ENCODE results near the gene LPIN1.
"Not testable (repeated sequence)": the region's sequence is repeated elsewhere in the genome, so short reads cannot be mapped to it uniquely, and the experiment has no call there.

LPIN1 gene

GRCh38 chr2:11855064-11855760 is 108.8 kb downstream of the LPIN1 start:
- no peak for TF ChIP-seq CTCF (IDR thresholded peaks at IDR 0.05; ENCODE audit: low read depth, low read length)
- no peak overlapping the region for H3K4me3 ChIP-seq (ENCODE audit: low read depth, low read length)
- no peaks in the 10 kb centered on the region for H3K27me3 ChIP-seq (ENCODE audit: insufficient read depth, low read depth, severe bottlenecking)
- H3K9me3 ChIP-seq (ENCODE audit: severe bottlenecking) = peaks cover 19% of the 10 kb centered on the region
- H3K27ac ChIP-seq = no peak overlapping the region
- no peaks in the 10 kb centered on the region for H3K36me3 ChIP-seq
- peak; percentile 39 for DNase-seq

DNA sequence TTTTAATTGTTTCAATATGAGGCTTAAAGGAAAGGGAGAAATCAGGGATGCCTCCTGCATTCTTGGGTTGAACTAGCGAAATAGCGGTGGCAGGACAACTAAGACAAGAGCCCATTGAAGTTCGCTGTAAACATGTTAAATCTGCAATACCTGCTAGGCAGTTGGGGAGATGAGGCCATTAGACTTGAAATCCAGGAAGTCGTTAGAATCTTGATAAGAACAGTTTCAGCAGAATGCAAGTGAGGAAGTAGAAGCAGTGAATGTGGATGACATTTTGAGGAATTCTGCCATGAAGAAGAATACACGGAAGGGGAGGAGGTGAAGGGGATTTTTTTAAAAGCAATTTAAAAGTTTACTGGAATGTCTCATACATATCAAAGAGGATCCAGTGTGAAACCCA is 109.7 kb downstream of the LPIN1 start:
- DNase-seq = no peak
- Histone ChIP-seq H3K36me3 (no peaks in the 10 kb centered on the region), H3K9me3 (ENCODE audit: severe bottlenecking) (peaks cover 22% of the 10 kb centered on the region), H3K27me3 (ENCODE audit: insufficient read depth, low read depth, severe bottlenecking) (no peaks in the 10 kb centered on the region), H3K4me3 (ENCODE audit: low read depth, low read length) (no peak overlapping the region), H3K27ac (no peak overlapping the region)
- TF ChIP-seq CTCF (IDR thresholded peaks at IDR 0.05; ENCODE audit: low read depth, low read length) = no peak

DNA sequence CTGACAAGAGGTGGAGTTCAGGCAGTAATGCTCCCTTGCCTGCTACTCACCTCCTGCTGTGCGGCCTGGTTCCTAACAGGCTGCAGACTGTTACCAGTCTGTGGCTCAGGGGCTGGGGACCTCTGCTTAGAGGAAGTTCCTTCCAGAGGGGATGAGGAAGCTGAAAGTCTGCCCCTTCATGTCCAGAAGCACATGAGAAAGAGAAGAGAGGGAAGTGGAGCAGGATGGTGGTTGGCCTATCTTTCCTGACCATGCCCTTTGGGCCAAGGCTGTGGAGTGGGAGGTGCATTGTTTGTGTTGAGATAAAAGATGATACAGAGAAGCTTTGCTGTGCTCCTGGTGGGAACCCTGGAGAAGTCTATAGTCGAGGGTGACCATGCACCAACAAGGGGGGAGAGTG is 112.5 kb downstream of the LPIN1 start:
- peaks cover 22% of the 10 kb centered on the region for H3K9me3 ChIP-seq (ENCODE audit: severe bottlenecking)
- no peak overlapping the region for H3K27ac ChIP-seq
- no peaks in the 10 kb centered on the region for H3K27me3 ChIP-seq (ENCODE audit: insufficient read depth, low read depth, severe bottlenecking)
- DNase-seq = no peak
- H3K4me3 ChIP-seq (ENCODE audit: low read depth, low read length) = no peak overlapping the region
- H3K36me3 ChIP-seq = no peaks in the 10 kb centered on the region
- no peak for TF ChIP-seq CTCF (IDR thresholded peaks at IDR 0.05; ENCODE audit: low read depth, low read length)

DNA sequence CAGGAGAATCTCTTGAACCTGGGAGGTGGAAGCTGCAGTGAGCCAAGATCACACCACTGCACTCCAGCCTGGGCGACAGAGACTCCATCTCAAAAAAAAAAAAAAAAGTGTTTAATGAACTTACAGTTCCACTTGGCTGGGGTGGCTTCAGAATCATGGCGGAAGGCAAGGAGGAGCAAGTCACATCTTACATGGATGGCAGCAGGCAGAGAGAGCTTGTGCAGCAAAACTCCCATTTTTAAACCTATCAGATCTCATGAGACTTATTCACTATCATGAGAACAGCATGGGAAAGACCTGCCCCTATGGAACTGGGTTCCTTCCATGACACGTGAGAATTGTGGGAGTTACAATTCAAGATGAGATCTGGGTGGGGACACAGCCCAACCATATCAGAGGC is 113.5 kb downstream of the LPIN1 start:
- H3K36me3 ChIP-seq; DNase-seq; H3K4me3 ChIP-seq (ENCODE audit: low read depth, low read length); H3K27me3 ChIP-seq (ENCODE audit: insufficient read depth, low read depth, severe bottlenecking); H3K27ac ChIP-seq: not testable (repeated sequence)
- peaks cover 22% of the 10 kb centered on the region for H3K9me3 ChIP-seq (ENCODE audit: severe bottlenecking)

- no peaks in the 10 kb centered on the region for H3K36me3 ChIP-seq
- DNase-seq = no peak
- no peaks in the 10 kb centered on the region for H3K27me3 ChIP-seq (ENCODE audit: insufficient read depth, low read depth, severe bottlenecking)
- H3K9me3 ChIP-seq (ENCODE audit: severe bottlenecking) = peaks cover 22% of the 10 kb centered on the region
- no peak overlapping the region for H3K4me3 ChIP-seq (ENCODE audit: low read depth, low read length)
- no peak overlapping the region for H3K27ac ChIP-seq
- no peak for TF ChIP-seq CTCF (IDR thresholded peaks at IDR 0.05; ENCODE audit: low read depth, low read length)
Measured at GRCh38 chr2:11861044-11861443, 114.6 kb downstream of the LPIN1 start.

DNA sequence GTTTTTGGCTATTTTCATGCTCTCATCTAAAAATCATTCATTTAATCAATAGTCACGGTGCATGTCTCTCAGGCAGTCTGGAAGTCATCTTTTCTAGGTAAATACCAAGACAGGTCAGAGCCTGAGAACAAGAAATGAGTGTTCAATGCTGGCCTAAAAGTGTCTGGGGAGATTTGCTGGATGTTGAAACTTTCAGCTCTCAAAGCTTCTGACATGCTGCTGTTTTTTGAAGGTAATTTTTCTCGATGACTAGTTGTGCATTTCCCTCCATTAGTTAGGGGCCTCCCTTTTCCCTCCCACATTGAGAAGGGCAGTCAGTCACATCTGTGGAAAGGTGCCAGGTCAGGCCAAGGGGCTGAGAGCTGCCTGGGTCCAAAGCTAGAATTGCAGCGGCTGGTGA is 115.6 kb downstream of the LPIN1 start:
- Histone ChIP-seq H3K4me3 (ENCODE audit: low read depth, low read length) (no peak overlapping the region), H3K27me3 (ENCODE audit: insufficient read depth, low read depth, severe bottlenecking) (no peaks in the 10 kb centered on the region), H3K27ac (no peak overlapping the region), H3K9me3 (ENCODE audit: severe bottlenecking) (peaks cover 22% of the 10 kb centered on the region), H3K36me3 (no peaks in the 10 kb centered on the region)
- DNase-seq = no peak
- no peak for TF ChIP-seq CTCF (IDR thresholded peaks at IDR 0.05; ENCODE audit: low read depth, low read length)
